ENCODE data around the gene MAP3K4.

The MAP3K4 gene, protein sequence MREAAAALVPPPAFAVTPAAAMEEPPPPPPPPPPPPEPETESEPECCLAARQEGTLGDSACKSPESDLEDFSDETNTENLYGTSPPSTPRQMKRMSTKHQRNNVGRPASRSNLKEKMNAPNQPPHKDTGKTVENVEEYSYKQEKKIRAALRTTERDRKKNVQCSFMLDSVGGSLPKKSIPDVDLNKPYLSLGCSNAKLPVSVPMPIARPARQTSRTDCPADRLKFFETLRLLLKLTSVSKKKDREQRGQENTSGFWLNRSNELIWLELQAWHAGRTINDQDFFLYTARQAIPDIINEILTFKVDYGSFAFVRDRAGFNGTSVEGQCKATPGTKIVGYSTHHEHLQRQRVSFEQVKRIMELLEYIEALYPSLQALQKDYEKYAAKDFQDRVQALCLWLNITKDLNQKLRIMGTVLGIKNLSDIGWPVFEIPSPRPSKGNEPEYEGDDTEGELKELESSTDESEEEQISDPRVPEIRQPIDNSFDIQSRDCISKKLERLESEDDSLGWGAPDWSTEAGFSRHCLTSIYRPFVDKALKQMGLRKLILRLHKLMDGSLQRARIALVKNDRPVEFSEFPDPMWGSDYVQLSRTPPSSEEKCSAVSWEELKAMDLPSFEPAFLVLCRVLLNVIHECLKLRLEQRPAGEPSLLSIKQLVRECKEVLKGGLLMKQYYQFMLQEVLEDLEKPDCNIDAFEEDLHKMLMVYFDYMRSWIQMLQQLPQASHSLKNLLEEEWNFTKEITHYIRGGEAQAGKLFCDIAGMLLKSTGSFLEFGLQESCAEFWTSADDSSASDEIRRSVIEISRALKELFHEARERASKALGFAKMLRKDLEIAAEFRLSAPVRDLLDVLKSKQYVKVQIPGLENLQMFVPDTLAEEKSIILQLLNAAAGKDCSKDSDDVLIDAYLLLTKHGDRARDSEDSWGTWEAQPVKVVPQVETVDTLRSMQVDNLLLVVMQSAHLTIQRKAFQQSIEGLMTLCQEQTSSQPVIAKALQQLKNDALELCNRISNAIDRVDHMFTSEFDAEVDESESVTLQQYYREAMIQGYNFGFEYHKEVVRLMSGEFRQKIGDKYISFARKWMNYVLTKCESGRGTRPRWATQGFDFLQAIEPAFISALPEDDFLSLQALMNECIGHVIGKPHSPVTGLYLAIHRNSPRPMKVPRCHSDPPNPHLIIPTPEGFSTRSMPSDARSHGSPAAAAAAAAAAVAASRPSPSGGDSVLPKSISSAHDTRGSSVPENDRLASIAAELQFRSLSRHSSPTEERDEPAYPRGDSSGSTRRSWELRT (N-terminal part only)

DNA sequence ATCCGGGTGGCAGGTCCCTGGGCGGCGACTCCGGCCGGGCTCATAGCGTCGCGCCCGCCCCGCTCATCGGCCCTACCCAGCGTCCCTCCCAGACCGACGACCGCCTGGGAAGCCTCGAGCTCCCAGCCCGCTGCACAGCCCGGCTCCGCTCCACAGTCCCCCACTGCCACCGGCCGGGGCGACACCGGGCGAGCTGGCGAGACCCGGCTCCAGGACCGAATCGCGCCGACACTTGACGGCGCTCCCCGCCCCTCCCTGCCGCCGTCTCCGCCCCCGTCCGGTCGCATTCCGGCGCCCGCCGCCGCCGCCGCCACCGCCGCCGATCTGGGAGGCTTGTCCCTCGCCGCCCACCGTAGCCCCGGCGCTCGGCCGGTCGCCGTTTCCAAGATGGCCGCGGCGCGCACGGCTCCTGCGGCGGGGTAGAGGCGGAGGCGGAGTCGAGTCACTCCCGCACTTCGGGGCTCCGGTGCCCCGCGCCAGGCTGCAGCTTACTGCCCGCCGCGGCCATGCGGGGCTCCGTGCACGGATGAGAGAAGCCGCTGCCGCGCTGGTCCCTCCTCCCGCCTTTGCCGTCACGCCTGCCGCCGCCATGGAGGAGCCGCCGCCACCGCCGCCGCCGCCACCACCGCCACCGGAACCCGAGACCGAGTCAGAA lies at the start of gene MAP3K4:
Gene MAP3K4 (plus strand): TSS at position 364 of the 655 bp plus-strand sequence. CDS start 163 bp downstream, at position 527.
- peak in 53 of 56 donors; percentile 31 to 84 (median 63) for DNase-seq

DNA sequence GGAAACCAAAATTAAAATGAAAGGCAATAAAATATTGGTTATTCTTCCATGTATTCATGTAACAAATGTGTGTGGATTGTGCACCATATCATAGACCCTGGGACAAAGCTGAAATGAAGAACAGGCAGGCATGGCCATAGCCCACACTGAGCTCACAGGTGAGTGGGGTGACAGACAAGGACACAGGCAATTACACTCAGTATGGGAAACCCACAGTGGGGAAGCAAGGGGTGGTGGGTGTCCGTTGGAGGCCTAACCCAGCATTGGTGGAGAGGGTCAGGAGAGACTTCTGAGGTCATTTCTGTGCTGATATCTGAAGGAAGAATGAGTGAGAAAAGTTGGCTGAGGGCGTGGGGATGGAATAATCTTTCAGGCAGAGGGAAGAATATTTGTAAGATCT lies 47.6 kb upstream of the MAP3K4 start:
- DNase-seq: no peak

DNA sequence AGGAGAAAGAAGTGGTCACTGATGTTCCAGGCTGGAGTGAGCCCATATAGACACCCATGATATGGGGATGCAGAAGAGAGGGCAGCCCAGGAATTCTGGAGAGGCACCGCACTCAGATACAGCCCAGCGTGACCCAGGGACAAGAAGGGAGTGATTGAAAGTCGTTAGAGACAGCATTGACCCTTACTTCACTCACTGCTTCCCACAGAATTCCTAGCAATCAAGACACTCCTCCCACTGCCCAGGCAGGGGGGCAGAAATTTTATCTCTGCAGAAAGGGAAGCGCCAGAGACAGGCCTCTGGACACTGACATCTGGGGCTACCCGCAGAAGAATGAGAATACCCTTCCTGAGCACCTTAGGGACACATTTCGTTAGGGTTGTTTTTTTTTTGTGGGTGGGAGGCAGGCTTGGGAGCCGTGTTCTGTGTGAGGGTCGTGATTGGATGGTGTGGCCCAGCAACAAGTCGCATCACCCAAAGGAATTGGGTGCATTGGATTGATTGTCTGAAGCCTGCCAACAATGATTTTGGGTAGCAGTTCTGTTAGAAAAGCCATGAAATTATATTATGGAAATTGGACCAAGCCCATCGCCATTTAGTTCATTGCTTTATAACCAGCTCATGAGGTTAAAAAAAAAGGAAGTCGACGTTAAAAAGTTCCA lies 45.9 kb upstream of the MAP3K4 start:
- DNase-seq: no peak

DNA sequence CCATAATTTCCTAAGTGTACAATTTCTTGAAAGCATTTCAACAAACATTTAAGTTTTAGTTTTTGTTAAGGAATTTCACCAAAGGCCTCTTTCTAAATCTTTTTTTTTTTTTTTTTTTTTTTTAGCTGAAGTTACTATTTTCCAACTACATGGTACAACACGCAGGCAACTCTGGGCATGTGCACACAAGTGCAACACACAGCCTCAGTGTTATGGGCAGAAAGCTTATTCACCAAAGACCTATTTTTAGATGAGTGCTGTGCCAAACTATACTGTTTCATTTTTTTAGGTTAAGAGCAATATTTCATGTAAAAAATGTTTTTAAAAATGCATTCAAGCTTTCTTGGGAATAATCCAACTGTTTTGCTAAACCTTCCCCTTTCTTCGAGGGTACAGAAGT lies 42.0 kb upstream of the MAP3K4 start:
- no peak for DNase-seq

DNA sequence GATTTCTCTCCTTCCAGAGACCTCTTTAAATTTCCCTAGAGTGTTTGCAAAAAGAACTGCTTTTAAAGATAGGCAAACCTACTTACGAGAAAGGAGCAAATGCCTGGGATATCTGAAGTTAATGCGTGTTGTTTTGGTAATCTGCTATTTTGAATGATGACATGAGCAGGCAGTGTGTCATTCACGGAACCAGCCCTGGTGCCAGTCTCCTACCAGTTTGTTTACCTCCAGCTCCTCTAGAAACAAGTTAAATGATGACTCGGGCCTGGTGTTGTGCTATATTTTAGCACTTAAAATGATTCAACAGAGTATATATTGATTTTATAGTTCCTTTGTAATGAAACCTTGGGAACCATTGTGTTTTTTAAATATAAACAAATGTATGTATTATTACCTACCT lies 41.1 kb upstream of the MAP3K4 start:
- DNase-seq: no peak

DNA sequence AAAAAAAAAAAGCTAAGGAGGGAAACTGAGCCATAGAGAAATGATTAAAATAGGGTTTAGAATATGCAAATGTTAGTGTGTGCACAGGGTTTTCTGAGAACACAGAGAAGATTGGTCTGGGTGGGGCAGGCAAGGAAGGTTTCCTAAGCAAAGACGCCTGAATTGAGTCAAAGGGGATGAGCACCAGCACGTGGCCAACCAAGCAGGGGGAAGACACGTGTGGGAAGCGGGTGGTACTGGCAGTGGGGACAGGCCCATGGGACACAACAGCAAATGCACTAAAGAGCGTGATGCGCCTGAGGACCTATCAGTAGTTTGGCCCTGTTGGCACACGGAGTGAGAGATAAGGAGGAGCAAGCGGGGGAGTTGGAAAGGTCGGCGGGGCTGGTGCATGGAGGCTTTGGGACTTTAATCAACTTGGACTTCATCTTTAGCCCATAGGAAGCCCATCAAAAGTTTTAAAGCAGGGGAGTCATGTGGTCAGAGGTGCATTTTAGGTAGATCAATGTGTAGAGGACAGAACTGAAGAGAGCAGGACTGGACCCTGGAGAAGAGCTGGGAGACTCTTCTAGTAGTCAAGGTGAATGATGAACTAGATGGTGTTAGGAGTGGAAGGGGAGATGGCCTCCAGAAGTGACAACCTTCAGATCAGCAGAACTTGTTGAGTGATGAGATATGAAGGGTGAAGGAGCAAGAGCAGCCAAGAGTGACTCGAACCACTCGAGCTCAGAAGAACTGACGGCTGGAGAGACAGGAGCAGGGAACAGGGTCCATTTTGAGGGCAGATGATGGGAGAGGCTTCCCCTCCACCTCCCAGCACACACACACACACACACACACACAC lies 40.2 kb upstream of the MAP3K4 start:
- no peak for DNase-seq

DNA sequence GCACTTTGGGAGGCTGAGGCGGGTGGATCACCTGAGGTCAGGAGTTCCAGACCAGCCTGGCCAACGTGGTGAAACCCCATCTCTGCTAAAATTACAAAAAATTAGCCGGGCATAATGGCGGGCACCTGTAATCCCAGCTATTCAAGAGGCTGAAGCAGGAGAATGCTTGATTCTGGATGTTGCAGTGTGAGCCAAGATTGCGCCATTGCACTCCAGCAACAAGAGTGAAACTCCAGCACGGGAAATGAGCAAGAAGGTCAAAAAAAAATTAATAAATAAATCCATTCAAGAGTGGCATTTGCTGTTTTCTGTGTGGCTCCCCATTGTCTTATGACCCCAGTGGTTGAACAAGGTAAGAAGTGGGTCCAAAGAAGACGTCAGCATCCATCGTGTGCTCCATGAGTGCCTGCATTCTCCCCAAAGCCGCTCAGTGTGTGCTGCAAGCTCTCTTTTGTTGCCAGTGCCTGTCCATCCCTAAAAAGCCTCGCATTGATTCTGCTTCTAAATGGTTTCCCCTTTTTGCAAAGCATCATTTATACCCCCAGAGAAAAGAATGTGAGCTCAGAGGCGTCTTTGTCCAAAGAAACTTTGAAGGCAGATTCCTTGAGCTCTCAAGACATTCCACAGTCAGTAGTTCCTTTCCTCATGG lies 38.8 kb upstream of the MAP3K4 start:
- DNase-seq: no peak

DNA sequence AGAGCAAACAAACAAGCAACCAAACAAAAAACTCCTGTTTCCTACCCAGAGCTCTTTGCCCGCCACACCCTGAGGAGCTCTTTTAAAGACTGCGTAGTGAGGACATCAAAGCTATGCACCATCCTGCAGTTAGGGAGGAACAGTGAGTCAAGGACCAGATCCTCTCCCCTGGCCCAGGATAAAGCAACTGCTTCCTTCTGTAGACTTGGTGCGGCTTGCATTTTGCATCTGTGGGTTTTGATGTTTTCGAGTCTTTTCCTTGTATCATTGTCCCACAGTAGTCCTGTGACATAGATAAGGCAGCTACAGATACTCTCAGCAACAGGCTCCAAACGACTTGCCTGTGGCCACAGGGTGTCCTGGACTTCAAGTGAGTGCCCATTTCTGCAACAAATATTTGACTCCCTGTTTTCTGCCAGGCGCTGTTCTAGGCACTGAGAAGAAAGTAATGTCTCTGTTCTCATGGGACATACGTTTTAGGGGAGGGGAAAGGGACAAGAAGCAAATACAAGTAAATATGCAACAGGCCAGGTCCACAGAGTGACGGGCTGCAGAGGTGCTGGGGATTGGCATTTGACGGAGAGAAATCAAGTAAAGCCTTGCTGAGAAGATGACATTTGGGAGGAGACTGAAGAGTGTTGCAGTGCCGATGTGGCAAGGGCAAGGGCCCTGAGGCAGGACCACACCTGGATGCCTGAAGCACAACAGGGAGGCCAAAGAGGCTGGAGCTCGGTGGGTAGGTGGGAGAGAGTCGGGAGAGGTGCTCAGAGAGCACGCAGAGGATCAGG lies 35.9 kb upstream of the MAP3K4 start:
- no peak for DNase-seq

DNA sequence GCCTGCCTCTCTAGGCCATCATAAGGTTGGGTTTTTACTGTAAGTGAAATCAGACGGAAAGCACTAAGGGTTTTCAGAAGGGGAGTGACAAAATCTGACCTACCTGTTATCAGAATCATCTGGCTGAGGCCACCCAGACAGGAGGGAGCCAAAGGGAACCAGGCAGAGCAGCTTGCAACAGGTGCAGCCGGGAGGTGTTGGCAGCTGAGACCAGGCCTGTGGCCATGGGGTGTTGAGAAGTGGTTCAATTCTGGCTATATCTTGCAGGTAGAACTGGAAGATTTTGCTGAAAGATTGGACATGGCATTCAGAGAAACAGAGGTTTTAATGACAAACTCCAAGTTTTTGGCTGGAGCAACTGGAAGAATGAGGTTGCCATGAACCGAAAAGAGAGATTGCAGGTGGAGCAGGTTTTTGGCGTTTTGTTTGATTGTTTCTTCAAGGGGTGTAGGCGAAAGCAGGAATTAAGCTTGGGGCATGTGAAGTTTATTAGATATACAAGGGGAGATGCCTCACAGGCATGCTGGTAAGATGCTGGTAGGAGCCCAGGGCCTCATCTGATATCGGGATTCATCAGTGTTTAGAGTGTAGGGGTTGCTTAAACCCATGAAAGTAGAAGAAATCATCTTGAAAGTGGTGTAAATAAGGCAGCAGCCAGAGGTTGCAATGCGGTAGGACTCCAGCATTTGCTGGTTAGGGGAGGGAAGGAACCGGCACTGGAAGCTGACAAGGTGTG lies 35.1 kb upstream of the MAP3K4 start:
- no peak for DNase-seq

DNA sequence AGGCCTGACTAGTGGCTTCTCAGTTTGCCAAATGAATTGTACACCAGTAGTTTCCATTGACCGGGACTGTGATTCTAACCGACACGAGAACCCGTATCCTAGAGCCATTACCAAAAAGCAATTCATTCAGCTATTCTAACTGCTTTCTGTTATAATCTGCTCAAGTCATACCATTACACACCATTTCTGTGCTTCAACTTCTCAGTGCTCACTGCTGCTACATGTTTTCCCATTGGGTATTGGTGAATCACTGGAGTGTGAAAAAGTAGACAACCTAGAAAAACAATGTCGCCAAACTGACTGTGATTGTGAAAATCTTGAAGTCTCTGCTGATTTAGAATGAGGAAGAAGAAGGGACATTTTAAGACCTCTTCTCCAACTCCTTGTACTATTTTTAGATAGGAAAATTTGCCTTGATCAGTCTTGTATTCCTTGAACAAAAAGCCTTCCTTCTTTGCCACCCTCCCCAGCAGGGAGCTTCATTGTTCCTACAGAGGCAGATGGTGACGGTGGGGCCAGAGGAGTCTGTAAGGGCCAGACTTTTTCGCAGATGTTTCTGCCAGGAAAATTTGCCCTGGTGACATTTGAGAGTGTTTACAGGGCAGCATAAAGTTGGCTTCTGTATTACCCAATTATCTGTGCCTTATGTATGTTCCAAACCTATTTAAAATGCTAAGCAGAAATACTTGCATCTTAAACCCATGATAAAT lies 31.7 kb upstream of the MAP3K4 start:
- no peak for DNase-seq

DNA sequence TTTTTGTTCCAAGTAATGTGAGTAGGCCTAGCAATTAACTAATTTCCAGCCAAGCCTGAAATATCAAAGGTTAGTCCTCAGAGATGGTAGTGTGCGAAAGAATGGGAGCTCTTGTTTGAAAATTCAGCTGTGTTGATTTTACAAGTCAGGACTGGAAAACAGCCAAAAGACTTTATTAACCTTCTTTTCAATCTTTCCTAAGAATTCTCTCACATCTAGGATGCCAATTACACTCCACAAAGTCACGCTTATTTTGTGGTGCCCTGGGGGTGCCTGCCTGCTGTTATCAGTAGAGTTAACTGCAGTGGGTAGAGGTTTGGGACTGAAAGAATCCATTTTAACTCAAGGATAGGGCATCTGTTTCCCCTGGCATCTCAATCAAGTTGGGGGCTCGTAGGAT lies 30.7 kb upstream of the MAP3K4 start:
- peak in 1 of 56 donors; percentile 20 for DNase-seq

DNA sequence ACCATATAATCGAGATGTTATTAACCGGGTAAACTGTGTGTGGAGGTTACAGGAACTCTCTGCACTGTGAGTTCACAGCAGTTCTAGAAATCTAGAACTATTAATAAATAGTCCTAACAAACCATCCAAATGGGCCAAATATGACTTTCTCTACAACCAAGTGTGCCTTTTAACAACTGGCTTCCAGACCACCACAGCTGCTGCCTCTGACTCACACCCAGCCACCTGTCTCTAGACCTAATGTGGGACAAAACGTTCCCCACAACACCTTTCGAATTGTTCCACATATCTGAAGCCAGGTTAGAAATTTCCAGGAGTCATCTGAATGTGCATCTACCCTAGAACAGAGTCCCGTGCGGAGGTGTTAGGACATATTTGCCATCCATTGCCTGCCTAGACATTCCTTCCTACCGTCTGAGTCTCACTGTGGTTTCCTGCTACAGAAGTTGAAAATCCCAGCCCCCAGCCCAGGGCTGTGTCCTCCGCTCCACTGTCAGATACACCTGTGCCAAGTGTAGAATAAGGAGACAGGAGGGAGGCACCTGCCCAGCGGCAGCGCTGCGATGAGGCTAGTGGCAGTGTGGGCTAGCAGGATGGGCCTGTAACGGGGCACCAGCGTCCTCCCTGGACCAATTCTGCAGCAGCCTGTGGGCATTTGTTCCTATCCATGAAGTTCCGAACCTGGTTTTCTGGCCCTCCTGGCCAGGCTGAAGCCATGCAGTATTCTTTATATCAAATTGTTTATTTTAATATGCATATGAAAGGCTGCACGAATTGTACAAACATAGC lies 28.5 kb upstream of the MAP3K4 start:
- DNase-seq: no peak

DNA sequence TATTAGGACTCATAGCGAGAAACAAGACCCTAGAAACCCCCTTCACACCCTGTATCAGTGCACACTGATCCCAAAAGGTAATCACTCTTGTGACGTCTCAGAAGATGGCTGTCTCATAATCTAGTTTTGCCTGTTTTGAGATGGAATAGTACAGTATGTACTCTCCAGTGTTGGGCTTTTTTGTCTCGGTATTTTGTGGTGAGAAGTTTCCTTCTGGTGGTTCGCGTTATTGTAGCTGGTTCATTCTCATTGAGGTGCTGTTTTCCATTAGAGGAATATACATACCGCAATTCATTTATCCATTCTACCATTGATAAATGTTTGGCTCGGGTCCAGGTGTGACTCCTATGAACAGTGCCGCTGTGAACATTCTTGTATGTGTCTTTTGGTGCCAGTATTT lies 27.9 kb upstream of the MAP3K4 start:
- DNase-seq: no peak

DNA sequence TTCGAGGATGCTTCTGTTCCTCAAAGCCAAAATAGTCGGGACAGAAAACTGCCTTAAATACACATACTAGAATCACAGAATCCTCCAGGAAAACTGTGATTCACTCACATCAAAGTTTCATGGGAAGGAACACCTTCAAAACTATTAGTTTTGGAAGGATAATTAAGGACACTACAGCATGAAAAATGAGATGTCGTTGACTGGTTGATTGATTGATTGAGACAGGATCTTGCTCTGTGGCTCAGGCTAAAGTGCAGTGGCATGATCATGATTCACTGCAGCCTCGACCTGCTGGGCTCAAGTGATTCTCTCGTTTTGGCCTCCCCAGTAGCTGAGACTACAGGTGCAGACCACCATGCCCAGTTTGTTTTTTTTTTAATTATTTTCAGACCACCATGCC lies 25.7 kb upstream of the MAP3K4 start:
- no peak for DNase-seq

DNA sequence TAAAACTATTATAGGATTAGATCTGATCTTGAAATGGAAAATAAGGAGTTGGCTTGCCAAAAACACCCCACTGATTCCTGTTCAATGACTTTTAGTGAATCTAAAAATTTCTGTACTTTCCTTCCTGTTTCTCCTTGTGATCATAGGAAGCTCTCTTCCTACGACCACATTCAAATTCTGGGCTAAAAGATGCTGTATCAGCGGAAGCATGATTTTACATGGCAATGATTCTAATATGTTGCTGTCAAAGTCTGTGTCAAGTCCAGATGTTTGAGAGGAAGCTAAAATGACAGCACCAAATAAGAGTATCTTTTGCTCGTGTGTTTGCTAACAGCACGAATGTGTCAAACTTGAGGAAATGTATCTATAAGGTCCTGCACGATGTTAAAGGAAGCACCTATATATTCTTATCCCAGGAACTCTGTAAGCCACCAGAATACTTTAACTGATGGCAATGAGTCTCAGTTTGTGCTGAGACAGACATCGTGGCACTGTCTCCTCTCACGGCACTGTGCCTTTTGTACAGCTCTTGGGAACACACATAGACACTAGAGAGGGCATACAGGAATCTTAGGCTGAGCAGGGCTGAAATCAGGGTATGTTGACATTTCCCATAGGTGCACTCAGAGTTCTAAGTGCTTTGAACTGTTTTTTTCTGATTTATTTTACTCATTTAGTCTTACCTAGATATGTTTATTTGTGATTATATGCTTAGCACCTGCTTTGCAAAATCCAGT lies 24.9 kb upstream of the MAP3K4 start:
- no peak for DNase-seq

Measured in amygdala (tissue), 56 donors.